ENCODE results near the gene ARL6IP1.
"Not testable (repeated sequence)": the region's sequence is repeated elsewhere in the genome, so short reads cannot be mapped to it uniquely, and the experiment has no call there.

ARL6IP1 gene

GRCh38 chr16:18784917-18785623 lies 16.3 kb downstream of the ARL6IP1 start:
- no peak for TF ChIP-seq CTCF (conservative IDR thresholded peaks at IDR 0.05)
- no peak overlapping the region for H3K27ac ChIP-seq

- no peak for TF ChIP-seq CTCF (conservative IDR thresholded peaks at IDR 0.05)
- no peak overlapping the region for H3K27ac ChIP-seq
These were observed 17.7 kb downstream of the ARL6IP1 start for GRCh38 chr16:18783430-18784341.

GRCh38 chr16:18782697-18783429 lies 18.5 kb downstream of the ARL6IP1 start:
- no peak overlapping the region for H3K27ac ChIP-seq
- no peak for TF ChIP-seq CTCF (conservative IDR thresholded peaks at IDR 0.05)

- H3K27ac ChIP-seq, result not testable (repeated sequence)
These were observed 20.1 kb downstream of the ARL6IP1 start for GRCh38 chr16:18781232-18781631.

GRCh38 chr16:18780460-18781026 lies 20.8 kb downstream of the ARL6IP1 start:
- not testable (repeated sequence) for H3K27ac ChIP-seq

- not testable (repeated sequence) for H3K27ac ChIP-seq
These were observed 23.7 kb downstream of the ARL6IP1 start for GRCh38 chr16:18777664-18778063.

- H3K27ac ChIP-seq, result not testable (repeated sequence)
These were observed 25.0 kb downstream of the ARL6IP1 start for GRCh38 chr16:18776334-18776733.

GRCh38 chr16:18774651-18775050 lies 26.7 kb downstream of the ARL6IP1 start:
- H3K27ac ChIP-seq, result not testable (repeated sequence)

GRCh38 chr16:18772171-18772570 lies 29.2 kb downstream of the ARL6IP1 start:
- not testable (repeated sequence) for H3K27ac ChIP-seq

GRCh38 chr16:18770336-18770962 lies 30.9 kb downstream of the ARL6IP1 start:
- H3K27ac ChIP-seq, result not testable (repeated sequence)

- not testable (repeated sequence) for H3K27ac ChIP-seq
These were observed 34.1 kb downstream of the ARL6IP1 start for GRCh38 chr16:18767217-18767616.

- H3K27ac ChIP-seq, result not testable (repeated sequence)
These were observed 38.6 kb downstream of the ARL6IP1 start for GRCh38 chr16:18762713-18763112.

All from VCaP (cell line).